ENCODE results near the gene CCDC158. TPM values are rescaled to one million over a fixed set of nuclear protein-coding genes. Genes with fewer than 3 reads are reported as not detected.

The CCDC158 gene
- polyA plus RNA-seq, 3 donors = not detected

DNA sequence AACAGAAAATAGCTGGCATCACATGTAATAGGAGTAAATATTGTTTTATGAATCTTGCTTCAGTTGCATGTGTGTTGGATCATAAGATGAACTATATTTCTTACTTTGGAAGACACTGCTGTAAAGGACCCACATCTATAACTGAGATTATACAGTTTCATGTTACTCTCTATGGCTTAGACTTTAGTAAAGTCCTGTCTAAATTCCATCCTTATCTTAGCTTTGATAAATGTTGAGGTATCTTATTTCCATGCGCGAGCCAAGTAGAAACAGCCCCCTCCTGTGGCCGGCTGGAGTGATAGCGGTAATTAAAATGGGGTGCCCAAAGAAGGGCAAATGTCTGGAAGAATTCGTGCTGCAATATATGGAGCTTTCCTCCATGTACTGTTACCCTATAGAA is 43.0 kb downstream of the CCDC158 start:
- no peak overlapping the region for H2AFZ ChIP-seq (ENCODE audit: insufficient read depth, low read depth, low read length, poor library complexity, severe bottlenecking)

DNA sequence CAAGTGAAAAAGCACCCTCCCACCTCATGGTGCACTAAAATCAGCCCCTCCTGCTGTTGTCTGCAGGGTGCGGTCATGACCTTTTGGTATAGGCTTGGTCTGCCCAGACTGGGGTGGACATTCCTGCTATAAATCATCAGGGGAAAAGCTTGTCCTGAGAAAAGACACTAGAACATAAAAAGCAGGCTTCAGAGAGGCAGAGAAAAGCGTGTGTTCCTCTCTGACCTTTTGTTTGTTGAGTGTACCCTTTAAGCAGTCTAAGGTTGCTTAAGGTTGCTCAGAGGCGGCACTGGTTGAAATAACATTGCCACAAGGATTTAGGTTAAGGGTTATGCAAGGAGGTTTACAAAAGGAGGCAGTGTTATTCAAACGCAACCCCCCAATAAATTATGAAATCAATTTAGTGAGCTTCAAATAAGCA is 43.5 kb downstream of the CCDC158 start:
- no peak overlapping the region for H3K9ac ChIP-seq (ENCODE audit: insufficient read depth, low read length, poor library complexity, severe bottlenecking)
- Mint-ChIP-seq H3K4me1 (peaks cover 23% of the 10 kb centered on the region), H3K36me3 (peaks cover 0 to 3% of the 10 kb centered on the region in 2 donors), H3K4me3 (no peak overlapping the region), H3K27ac (no peak overlapping the region), H3K9me3 (peaks cover 0 to 7% (median 4%) of the 10 kb centered on the region in 7 donors), H3K27me3 (ENCODE audit: low read depth in 3 of 3) (peaks cover 0 to 5% (median 0%) of the 10 kb centered on the region in 3 donors)
- no peaks in the 10 kb centered on the region for H3K79me2 ChIP-seq (ENCODE audit: insufficient read depth, low read length)
- no peak overlapping the region for H3K27ac ChIP-seq (ENCODE audit: low read depth in 1 of 2, low read length in 2 of 2)
- WGBS (ENCODE audit: insufficient coverage) = 80% methylated on average over 1 of the region's 4 CpGs
- peaks cover 0 to 5% of the 10 kb centered on the region in 2 donors for H3K9me3 ChIP-seq (replicated peaks in 1 of 2; ENCODE audit: control insufficient read depth in 1 of 2, insufficient read depth in 1 of 2, low read length in 2 of 2)
- H3K4me1 ChIP-seq (ENCODE audit: control insufficient read depth in 1 of 2, insufficient read depth in 2 of 2, low read length in 2 of 2) = peaks cover 6% of the 10 kb centered on the region in 2 donors
- DNase-seq = no peak
- H4K20me1 ChIP-seq (ENCODE audit: insufficient read depth, low read length) = no peaks in the 10 kb centered on the region
- H3K27me3 ChIP-seq (ENCODE audit: control insufficient read depth in 2 of 2, insufficient read depth in 2 of 2, low read length in 2 of 2) = no peaks in the 10 kb centered on the region
- H2AFZ ChIP-seq (ENCODE audit: insufficient read depth, low read depth, low read length, poor library complexity, severe bottlenecking) = no peak overlapping the region
- intact Hi-C loops (cut with micrococcal nuclease) = loop anchor here in 1 of 2 donors (5.0 kb wide), 1 partner anchor 195 kb away; no protein-coding TSS in a partner anchor
- H3K36me3 ChIP-seq (replicated peaks in 1 of 2; ENCODE audit: control insufficient read depth in 1 of 2, insufficient read depth in 2 of 2, low read length in 2 of 2) = no peaks in the 10 kb centered on the region
- H3K4me2 ChIP-seq (replicated peaks; ENCODE audit: extremely low read depth, low read length, poor library complexity, severe bottlenecking) = no peak overlapping the region
- no peak overlapping the region for H3K4me3 ChIP-seq (replicated peaks in 1 of 3; ENCODE audit: low read depth in 2 of 3, low read length in 3 of 3)
- TF ChIP-seq, protein P1, sequence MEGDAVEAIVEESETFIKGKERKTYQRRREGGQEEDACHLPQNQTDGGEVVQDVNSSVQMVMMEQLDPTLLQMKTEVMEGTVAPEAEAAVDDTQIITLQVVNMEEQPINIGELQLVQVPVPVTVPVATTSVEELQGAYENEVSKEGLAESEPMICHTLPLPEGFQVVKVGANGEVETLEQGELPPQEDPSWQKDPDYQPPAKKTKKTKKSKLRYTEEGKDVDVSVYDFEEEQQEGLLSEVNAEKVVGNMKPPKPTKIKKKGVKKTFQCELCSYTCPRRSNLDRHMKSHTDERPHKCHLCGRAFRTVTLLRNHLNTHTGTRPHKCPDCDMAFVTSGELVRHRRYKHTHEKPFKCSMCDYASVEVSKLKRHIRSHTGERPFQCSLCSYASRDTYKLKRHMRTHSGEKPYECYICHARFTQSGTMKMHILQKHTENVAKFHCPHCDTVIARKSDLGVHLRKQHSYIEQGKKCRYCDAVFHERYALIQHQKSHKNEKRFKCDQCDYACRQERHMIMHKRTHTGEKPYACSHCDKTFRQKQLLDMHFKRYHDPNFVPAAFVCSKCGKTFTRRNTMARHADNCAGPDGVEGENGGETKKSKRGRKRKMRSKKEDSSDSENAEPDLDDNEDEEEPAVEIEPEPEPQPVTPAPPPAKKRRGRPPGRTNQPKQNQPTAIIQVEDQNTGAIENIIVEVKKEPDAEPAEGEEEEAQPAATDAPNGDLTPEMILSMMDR (IDR thresholded peaks at IDR 0.05) = no peak

More for the DNA sequence above, 43.0 kb downstream of the CCDC158 start:
- TF ChIP-seq, protein P1 (IDR thresholded peaks at IDR 0.05) = peak; percentile 71
- intact Hi-C loops (cut with micrococcal nuclease) = loop anchor here in 1 of 2 donors (5.0 kb wide), 1 partner anchor 196 kb away; no protein-coding TSS in a partner anchor
- Histone ChIP-seq H3K27ac (ENCODE audit: low read depth in 1 of 2, low read length in 2 of 2) (no peak overlapping the region), H3K4me2 (replicated peaks; ENCODE audit: extremely low read depth, low read length, poor library complexity, severe bottlenecking) (no peak overlapping the region), H3K4me1 (ENCODE audit: control insufficient read depth in 1 of 2, insufficient read depth in 2 of 2, low read length in 2 of 2) (peaks cover 6% of the 10 kb centered on the region in 2 donors), H3K27me3 (ENCODE audit: control insufficient read depth in 2 of 2, insufficient read depth in 2 of 2, low read length in 2 of 2) (no peaks in the 10 kb centered on the region), H3K4me3 (replicated peaks in 1 of 3; ENCODE audit: low read depth in 2 of 3, low read length in 3 of 3) (no peak overlapping the region), H3K36me3 (replicated peaks in 1 of 2; ENCODE audit: control insufficient read depth in 1 of 2, insufficient read depth in 2 of 2, low read length in 2 of 2) (no peaks in the 10 kb centered on the region), H3K79me2 (ENCODE audit: insufficient read depth, low read length) (no peaks in the 10 kb centered on the region), H3K9ac (ENCODE audit: insufficient read depth, low read length, poor library complexity, severe bottlenecking) (no peak overlapping the region), H3K9me3 (replicated peaks in 1 of 2; ENCODE audit: control insufficient read depth in 1 of 2, insufficient read depth in 1 of 2, low read length in 2 of 2) (peaks cover 0 to 5% of the 10 kb centered on the region in 2 donors), H4K20me1 (ENCODE audit: insufficient read depth, low read length) (no peaks in the 10 kb centered on the region)
- H3K9me3 Mint-ChIP-seq = peaks cover 0 to 7% (median 4%) of the 10 kb centered on the region in 7 donors
- H3K27ac Mint-ChIP-seq = no peak overlapping the region
- H3K27me3 Mint-ChIP-seq (ENCODE audit: low read depth in 3 of 3) = peaks cover 0 to 5% (median 0%) of the 10 kb centered on the region in 3 donors
- peak; percentile 1 to 26 (median 17) for DNase-seq
- no CpG with 5 or more reads among the region's 5 CpGs for WGBS (ENCODE audit: insufficient coverage)
- H3K36me3 Mint-ChIP-seq = peaks cover 0 to 3% of the 10 kb centered on the region in 2 donors
- H3K4me1 Mint-ChIP-seq = peaks cover 23% of the 10 kb centered on the region
- H3K4me3 Mint-ChIP-seq = no peak overlapping the region
